Mammary epithelial cell (primary cell): ENCODE results near the gene FLAD1.

ENCODE experiments used
- EZH2 ChIP-seq: IDR thresholded peaks from 2 replicates; pipeline ENCODE4 v1.6.1; 2012; ENCODE audit warnings: low read length, inconsistent platforms, borderline replicate concordance
- TF ChIP-seq, protein P1 (sequence below), 2 donors: IDR thresholded peaks in 1 of 2; conservative IDR thresholded peaks in 1 of 2; 2 replicates each; pipeline ENCODE4 v1.5.1; 2011 to 2012; ENCODE audit warnings: inconsistent platforms in 2 of 2, low read length in 2 of 2, mild to moderate bottlenecking in 2 of 2, control low read depth in 1 of 2, low read depth in 1 of 2; ENCODE audit not compliant: insufficient read depth in 1 of 2; ENCODE audit errors: extremely low read depth in 1 of 2

DNA sequence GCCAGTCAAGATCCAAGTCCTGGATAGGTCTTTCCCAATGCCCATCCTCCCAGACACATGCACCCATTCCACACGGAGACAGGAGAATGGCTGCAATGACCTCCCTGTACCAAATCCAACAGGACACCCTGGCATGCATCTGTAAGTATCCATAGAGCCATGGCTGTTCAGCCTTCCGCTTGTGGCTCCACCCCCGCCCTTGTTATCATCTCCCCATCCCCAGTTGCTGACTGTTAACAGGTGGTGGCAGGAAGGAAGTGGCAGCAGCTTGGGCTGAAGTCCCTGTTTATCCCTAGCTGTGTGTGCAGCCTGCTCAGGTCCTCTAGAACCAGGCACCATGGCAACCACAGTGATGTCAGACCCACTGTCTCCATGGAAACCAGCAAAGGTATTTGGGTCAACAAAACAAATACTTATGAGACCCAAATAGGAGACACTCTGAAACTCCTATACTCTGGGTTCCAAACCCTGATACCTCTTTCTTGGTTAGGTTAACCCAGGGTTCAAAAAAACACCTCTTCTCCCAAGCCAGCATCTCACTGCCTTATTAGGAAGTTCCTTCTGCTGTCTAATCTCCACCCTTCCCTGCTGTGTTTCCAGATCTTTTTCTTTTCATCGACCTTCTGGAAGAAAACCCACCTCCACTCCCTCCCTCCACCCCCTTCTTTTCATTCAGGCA lies 28.0 kb upstream of the FLAD1 start:
- TF ChIP-seq, protein P1, sequence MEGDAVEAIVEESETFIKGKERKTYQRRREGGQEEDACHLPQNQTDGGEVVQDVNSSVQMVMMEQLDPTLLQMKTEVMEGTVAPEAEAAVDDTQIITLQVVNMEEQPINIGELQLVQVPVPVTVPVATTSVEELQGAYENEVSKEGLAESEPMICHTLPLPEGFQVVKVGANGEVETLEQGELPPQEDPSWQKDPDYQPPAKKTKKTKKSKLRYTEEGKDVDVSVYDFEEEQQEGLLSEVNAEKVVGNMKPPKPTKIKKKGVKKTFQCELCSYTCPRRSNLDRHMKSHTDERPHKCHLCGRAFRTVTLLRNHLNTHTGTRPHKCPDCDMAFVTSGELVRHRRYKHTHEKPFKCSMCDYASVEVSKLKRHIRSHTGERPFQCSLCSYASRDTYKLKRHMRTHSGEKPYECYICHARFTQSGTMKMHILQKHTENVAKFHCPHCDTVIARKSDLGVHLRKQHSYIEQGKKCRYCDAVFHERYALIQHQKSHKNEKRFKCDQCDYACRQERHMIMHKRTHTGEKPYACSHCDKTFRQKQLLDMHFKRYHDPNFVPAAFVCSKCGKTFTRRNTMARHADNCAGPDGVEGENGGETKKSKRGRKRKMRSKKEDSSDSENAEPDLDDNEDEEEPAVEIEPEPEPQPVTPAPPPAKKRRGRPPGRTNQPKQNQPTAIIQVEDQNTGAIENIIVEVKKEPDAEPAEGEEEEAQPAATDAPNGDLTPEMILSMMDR (conservative IDR thresholded peaks at IDR 0.05 in 1 of 2, IDR thresholded peaks at IDR 0.05 in 1 of 2; ENCODE audit: extremely low read depth in 1 of 2, insufficient read depth in 1 of 2, low read depth in 1 of 2, low read length in 2 of 2): no peak
- no peak for TF ChIP-seq EZH2
